Measurements from ENCODE around the gene CA12.

CA12 gene

DNA sequence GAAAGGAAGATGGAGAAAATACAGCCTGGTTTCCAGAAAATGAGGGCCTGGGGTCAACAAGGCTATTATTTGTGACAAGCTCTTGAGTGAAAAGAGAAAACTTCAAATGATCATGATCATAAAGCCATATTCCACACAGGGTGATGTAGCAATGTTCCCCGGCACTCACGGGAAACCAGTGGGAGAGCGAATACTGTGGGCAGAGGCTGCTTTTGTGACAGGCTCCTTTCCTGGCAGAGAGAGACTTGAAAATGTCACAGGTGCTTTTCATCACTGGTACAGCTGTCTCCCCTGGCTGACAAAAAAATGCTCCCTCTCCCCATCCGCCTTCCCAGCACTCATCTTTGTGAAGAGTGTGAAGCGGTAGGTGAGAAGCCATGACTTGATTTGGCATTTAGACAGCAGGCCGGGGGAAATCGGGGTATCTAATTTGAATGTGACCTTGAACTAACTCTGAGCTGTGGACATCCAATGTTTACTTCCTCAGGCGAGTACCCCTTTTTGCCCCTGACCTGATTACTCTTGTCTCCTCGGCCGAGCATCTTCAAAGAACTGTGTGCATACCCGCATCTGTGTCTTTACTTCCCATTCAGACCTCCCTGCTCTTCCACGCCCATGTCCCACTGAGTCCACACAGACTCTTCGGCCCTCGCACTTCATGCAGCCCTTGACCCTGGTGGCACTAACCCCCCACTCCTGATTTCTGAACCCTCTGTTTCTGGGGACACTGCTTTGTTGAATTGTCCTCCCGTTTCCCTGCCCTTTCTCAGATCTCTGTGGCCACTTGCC is 23.2 kb downstream of the CA12 start:
- no peak overlapping the region for H3K9ac ChIP-seq
- no peaks in the 10 kb centered on the region for H3K36me3 ChIP-seq (ENCODE audit: control insufficient read depth, insufficient read depth, low read length)
- H3K27me3 ChIP-seq (ENCODE audit: control insufficient read depth, insufficient read depth, low read length), result no peaks in the 10 kb centered on the region
- no peak overlapping the region for H3K27ac ChIP-seq
- H3K79me2 ChIP-seq, result no peaks in the 10 kb centered on the region
- no peaks in the 10 kb centered on the region for H3K9me3 ChIP-seq (ENCODE audit: control insufficient read depth, low read length)
- TF ChIP-seq, protein P1, sequence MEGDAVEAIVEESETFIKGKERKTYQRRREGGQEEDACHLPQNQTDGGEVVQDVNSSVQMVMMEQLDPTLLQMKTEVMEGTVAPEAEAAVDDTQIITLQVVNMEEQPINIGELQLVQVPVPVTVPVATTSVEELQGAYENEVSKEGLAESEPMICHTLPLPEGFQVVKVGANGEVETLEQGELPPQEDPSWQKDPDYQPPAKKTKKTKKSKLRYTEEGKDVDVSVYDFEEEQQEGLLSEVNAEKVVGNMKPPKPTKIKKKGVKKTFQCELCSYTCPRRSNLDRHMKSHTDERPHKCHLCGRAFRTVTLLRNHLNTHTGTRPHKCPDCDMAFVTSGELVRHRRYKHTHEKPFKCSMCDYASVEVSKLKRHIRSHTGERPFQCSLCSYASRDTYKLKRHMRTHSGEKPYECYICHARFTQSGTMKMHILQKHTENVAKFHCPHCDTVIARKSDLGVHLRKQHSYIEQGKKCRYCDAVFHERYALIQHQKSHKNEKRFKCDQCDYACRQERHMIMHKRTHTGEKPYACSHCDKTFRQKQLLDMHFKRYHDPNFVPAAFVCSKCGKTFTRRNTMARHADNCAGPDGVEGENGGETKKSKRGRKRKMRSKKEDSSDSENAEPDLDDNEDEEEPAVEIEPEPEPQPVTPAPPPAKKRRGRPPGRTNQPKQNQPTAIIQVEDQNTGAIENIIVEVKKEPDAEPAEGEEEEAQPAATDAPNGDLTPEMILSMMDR (IDR thresholded peaks at IDR 0.05), result no peak
- no peak overlapping the region for H3K4me2 ChIP-seq (ENCODE audit: low read length)
- H3K4me1 ChIP-seq, result no peaks in the 10 kb centered on the region
- H3K4me3 ChIP-seq (ENCODE audit: low read depth, low read length), result no peak overlapping the region
- H2AFZ ChIP-seq, result no peak overlapping the region

DNA sequence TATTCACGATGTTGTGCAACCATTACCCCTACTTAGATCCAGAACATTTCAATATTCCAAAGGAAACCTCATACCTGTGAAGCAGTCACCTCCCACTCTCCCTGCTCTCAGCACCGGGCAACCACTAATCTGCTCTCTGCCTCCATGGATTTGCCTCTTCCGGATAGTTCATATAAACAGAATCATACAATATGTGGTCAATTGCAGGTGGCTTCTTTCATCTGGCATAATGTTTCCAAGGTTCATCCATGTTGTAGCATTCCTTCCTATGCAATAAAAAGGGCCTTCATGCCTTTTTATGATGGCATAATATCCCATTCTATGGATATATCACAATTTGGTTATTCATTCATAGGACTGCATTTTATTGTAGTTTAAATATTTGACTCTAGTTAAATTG is 23.9 kb downstream of the CA12 start:
- no peaks in the 10 kb centered on the region for H3K36me3 ChIP-seq (ENCODE audit: control insufficient read depth, insufficient read depth, low read length)
- TF ChIP-seq, protein P1 (IDR thresholded peaks at IDR 0.05), result no peak
- no peaks in the 10 kb centered on the region for H3K9me3 ChIP-seq (ENCODE audit: control insufficient read depth, low read length)
- no peaks in the 10 kb centered on the region for H3K4me1 ChIP-seq
- no peaks in the 10 kb centered on the region for H3K27me3 ChIP-seq (ENCODE audit: control insufficient read depth, insufficient read depth, low read length)
- no peak overlapping the region for H3K4me2 ChIP-seq (ENCODE audit: low read length)
- no peak overlapping the region for H2AFZ ChIP-seq
- no peak overlapping the region for H3K27ac ChIP-seq
- no peak overlapping the region for H3K9ac ChIP-seq
- H3K79me2 ChIP-seq, result no peaks in the 10 kb centered on the region
- no peak overlapping the region for H3K4me3 ChIP-seq (ENCODE audit: low read depth, low read length)

DNA sequence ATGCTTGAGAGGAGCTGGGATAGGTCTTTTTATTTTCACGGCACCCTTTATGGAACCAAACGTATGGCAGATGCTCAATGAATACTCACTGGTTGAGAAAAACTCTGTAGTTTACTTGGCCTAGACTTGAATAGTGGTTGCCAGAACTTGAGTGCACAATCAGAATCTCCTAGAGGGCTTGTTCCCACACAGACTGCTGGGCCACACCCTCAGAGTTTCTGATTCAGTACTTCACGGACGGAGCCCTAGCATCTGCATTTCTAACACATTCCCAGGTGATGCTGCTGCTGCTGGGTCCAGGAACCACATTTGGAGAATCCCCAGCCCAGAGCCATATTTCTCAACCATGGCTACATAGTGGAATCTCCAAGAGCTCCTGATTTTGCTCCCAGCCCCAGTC is 24.6 kb downstream of the CA12 start:
- no peaks in the 10 kb centered on the region for H3K4me1 ChIP-seq
- H3K9me3 ChIP-seq (ENCODE audit: control insufficient read depth, low read length), result no peaks in the 10 kb centered on the region
- no peak overlapping the region for H3K27ac ChIP-seq
- H3K4me3 ChIP-seq (ENCODE audit: low read depth, low read length), result no peak overlapping the region
- H3K4me2 ChIP-seq (ENCODE audit: low read length), result no peak overlapping the region
- H3K36me3 ChIP-seq (ENCODE audit: control insufficient read depth, insufficient read depth, low read length), result no peaks in the 10 kb centered on the region
- no peak overlapping the region for H2AFZ ChIP-seq
- H3K9ac ChIP-seq, result no peak overlapping the region
- no peaks in the 10 kb centered on the region for H3K27me3 ChIP-seq (ENCODE audit: control insufficient read depth, insufficient read depth, low read length)
- TF ChIP-seq, protein P1 (IDR thresholded peaks at IDR 0.05), result no peak
- no peaks in the 10 kb centered on the region for H3K79me2 ChIP-seq

DNA sequence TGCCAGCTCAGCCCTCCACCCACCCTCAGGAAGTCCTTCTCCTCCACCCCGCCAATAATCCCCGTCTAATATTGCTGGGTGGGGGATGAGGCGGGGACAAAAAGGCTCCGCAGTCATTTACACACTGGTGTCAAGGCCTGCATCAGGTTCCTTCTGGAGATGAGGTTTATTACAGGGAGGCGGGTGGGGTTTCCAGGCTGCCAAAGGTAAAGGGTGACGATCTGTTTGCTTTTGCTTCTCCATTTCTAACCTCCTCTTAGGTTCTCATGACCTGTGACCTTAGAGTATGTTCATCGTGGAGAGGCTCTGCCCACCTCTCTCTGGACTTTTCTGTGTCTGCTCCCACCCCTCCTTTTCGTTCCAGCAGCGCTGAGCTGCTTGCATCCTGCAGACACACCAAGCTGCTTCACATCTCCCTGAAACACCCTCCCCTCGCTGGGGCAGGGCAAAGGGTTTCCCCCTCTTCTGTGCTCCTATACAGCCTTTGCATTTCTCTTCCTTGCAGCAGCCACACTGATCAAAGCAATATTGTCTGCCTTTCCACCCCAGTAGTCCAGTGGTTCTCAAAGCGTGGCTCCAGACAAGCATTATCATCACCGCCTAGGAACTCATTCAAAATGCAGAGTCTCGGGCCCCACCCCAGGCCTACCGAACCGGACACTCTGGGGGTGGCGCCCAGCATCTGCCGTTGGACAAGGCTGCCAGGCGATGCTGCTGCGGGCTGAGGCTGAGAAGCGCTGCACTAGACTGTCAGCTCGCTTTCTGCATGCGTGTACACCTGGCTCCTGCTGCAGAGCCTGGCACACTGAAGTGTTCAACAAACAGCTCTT is 26.6 kb downstream of the CA12 start:
- Histone ChIP-seq H2AFZ (no peak overlapping the region), H3K27me3 (ENCODE audit: control insufficient read depth, insufficient read depth, low read length) (no peaks in the 10 kb centered on the region), H3K4me1 (no peaks in the 10 kb centered on the region), H3K9ac (no peak overlapping the region), H3K27ac (no peak overlapping the region), H3K4me2 (ENCODE audit: low read length) (no peak overlapping the region), H3K9me3 (ENCODE audit: control insufficient read depth, low read length) (no peaks in the 10 kb centered on the region), H3K4me3 (ENCODE audit: low read depth, low read length) (no peak overlapping the region), H3K79me2 (no peaks in the 10 kb centered on the region), H3K36me3 (ENCODE audit: control insufficient read depth, insufficient read depth, low read length) (no peaks in the 10 kb centered on the region)
- TF ChIP-seq, protein P1 (IDR thresholded peaks at IDR 0.05), result no peak
